Measurements from ENCODE around the gene SNX25.

SNX25 gene

GRCh38 chr4:185384930-185385331, 175.5 kb downstream of the SNX25 start:
- Histone ChIP-seq H3K4me3 (ENCODE audit: low read length) (no peak overlapping the region), H3K9me2 (replicated peaks; ENCODE audit: control insufficient read depth, low read length) (no peaks in the 10 kb centered on the region), H4K20me1 (ENCODE audit: control insufficient read depth, insufficient read depth, low read depth, low read length) (no peaks in the 10 kb centered on the region), H3K9me3 (ENCODE audit: control insufficient read depth, insufficient read depth, low read length) (no peaks in the 10 kb centered on the region), H3K27me3 (ENCODE audit: control insufficient read depth, low read length) (no peaks in the 10 kb centered on the region), H3K4me2 (ENCODE audit: low read length) (no peak overlapping the region), H3K4me1 (ENCODE audit: control insufficient read depth, low read length) (no peaks in the 10 kb centered on the region), H3K36me3 (ENCODE audit: control insufficient read depth, low read length) (no peaks in the 10 kb centered on the region), H3F3A (ENCODE audit: control insufficient read depth, insufficient read depth) (0 out of 2 replicates have a peak, but pooled peaks cover 2% of the 10 kb centered on the region), H3K79me2 (ENCODE audit: control insufficient read depth, low read length) (no peaks in the 10 kb centered on the region), H3K27ac (ENCODE audit: low read depth, low read length) (no peak overlapping the region)
- TF ChIP-seq CTCF (IDR thresholded peaks at IDR 0.05; ENCODE audit: low read depth, low read length, poor library complexity, severe bottlenecking): no peak
- no peak for TF ChIP-seq EZH2phosphoT487 (IDR thresholded peaks at IDR 0.05; ENCODE audit: borderline replicate concordance, low read length)

- H3K79me2 ChIP-seq (ENCODE audit: control insufficient read depth, low read length): no peaks in the 10 kb centered on the region
- no peak for TF ChIP-seq CTCF (IDR thresholded peaks at IDR 0.05; ENCODE audit: low read depth, low read length, poor library complexity, severe bottlenecking)
- no peak for TF ChIP-seq EZH2phosphoT487 (IDR thresholded peaks at IDR 0.05; ENCODE audit: borderline replicate concordance, low read length)
- no peaks in the 10 kb centered on the region for H3K9me2 ChIP-seq (replicated peaks; ENCODE audit: control insufficient read depth, low read length)
- H3K4me1 ChIP-seq (ENCODE audit: control insufficient read depth, low read length): peaks cover 5% of the 10 kb centered on the region
- no peak overlapping the region for H3K27ac ChIP-seq (ENCODE audit: low read depth, low read length)
- no peaks in the 10 kb centered on the region for H3K36me3 ChIP-seq (ENCODE audit: control insufficient read depth, low read length)
- H3K4me3 ChIP-seq (ENCODE audit: low read length): no peak overlapping the region
- H3K4me2 ChIP-seq (ENCODE audit: low read length): no peak overlapping the region
- H3K9me3 ChIP-seq (ENCODE audit: control insufficient read depth, insufficient read depth, low read length): no peaks in the 10 kb centered on the region
- no peaks in the 10 kb centered on the region for H3K27me3 ChIP-seq (ENCODE audit: control insufficient read depth, low read length)
- peaks cover 2% of the 10 kb centered on the region; the same call in 1 of the 2 replicates for H3F3A ChIP-seq (ENCODE audit: control insufficient read depth, insufficient read depth)
- H4K20me1 ChIP-seq (ENCODE audit: control insufficient read depth, insufficient read depth, low read depth, low read length): no peaks in the 10 kb centered on the region
Measured at GRCh38 chr4:185387957-185388356, 178.6 kb downstream of the SNX25 start.

- TF ChIP-seq CTCF (IDR thresholded peaks at IDR 0.05; ENCODE audit: low read depth, low read length, poor library complexity, severe bottlenecking): no peak
- TF ChIP-seq EZH2phosphoT487 (IDR thresholded peaks at IDR 0.05; ENCODE audit: borderline replicate concordance, low read length): no peak
- Histone ChIP-seq H3K9me3 (ENCODE audit: control insufficient read depth, insufficient read depth, low read length) (no peaks in the 10 kb centered on the region), H4K20me1 (ENCODE audit: control insufficient read depth, insufficient read depth, low read depth, low read length) (no peaks in the 10 kb centered on the region), H3F3A (ENCODE audit: control insufficient read depth, insufficient read depth) (peaks cover 12% of the 10 kb centered on the region), H3K4me3 (ENCODE audit: low read length) (no peak overlapping the region), H3K27me3 (ENCODE audit: control insufficient read depth, low read length) (no peaks in the 10 kb centered on the region), H3K27ac (ENCODE audit: low read depth, low read length) (no peak overlapping the region), H3K4me2 (ENCODE audit: low read length) (no peak overlapping the region), H3K36me3 (ENCODE audit: control insufficient read depth, low read length) (no peaks in the 10 kb centered on the region), H3K4me1 (ENCODE audit: control insufficient read depth, low read length) (peaks cover 26% of the 10 kb centered on the region), H3K79me2 (ENCODE audit: control insufficient read depth, low read length) (peaks cover 15% of the 10 kb centered on the region), H3K9me2 (replicated peaks; ENCODE audit: control insufficient read depth, low read length) (no peaks in the 10 kb centered on the region)
Measured at GRCh38 chr4:185390941-185391340, 181.5 kb downstream of the SNX25 start.
